HG02610 (cell line): ENCODE data around the gene DRP2.
"Not testable (repeated sequence)": the region's sequence is repeated elsewhere in the genome, so short reads cannot be mapped to it uniquely, and the experiment has no call there.

Experiments
- ATAC-seq: cut with Tn5 transposase; IDR thresholded peaks from one replicate; pipeline ENCODE4 v1.9.1; 2021; ENCODE audit warnings: mild to moderate bottlenecking, moderate library complexity; ENCODE audit not compliant: unreplicated experiment

The DRP2 gene, protein sequence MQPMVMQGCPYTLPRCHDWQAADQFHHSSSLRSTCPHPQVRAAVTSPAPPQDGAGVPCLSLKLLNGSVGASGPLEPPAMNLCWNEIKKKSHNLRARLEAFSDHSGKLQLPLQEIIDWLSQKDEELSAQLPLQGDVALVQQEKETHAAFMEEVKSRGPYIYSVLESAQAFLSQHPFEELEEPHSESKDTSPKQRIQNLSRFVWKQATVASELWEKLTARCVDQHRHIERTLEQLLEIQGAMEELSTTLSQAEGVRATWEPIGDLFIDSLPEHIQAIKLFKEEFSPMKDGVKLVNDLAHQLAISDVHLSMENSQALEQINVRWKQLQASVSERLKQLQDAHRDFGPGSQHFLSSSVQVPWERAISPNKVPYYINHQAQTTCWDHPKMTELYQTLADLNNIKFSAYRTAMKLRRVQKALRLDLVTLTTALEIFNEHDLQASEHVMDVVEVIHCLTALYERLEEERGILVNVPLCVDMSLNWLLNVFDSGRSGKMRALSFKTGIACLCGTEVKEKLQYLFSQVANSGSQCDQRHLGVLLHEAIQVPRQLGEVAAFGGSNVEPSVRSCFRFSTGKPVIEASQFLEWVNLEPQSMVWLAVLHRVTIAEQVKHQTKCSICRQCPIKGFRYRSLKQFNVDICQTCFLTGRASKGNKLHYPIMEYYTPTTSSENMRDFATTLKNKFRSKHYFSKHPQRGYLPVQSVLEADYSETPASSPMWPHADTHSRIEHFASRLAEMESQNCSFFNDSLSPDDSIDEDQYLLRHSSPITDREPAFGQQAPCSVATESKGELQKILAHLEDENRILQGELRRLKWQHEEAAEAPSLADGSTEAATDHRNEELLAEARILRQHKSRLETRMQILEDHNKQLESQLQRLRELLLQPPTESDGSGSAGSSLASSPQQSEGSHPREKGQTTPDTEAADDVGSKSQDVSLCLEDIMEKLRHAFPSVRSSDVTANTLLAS

DNA sequence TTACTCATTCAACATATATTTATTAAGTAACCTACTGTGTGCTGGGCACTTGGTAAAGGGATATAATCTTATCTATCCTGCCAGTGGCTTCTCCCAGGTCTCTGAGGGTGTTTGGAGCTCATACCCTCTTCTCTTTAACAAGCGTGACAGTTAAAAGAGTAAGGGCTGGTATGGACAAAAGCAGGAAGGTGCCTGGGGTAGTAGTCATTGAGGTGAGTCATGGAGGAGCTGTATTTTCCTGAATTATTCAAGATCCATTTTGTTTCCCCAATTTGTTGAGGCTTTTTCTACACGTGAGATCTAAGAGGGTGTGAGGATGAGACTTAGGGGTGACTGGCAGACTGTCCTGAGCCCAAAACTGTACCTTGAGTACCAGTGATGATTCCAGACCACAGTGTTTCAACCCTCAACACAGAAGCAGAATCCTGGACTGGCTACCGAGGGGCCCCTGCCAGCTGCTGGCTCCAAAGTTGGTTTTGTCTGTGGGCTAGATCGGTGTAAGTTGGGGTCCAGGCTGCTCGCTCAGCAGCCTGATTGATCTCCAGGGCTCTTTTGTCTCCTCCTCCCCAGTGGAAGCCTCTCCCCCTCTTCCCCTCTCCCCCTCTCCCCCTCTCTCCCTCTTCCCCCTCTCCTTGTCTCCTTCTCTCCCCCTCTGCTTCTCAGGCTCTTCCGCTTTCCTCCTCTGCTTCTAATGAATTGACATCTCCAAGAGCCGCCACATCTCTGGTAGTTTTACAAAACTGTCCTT is at the start of gene DRP2:
DRP2 (plus strand) TSS at position 671 of the 748 bp plus-strand sequence. CDS start 11,862 bp downstream, outside the sequence.
- ATAC-seq: no peak

DNA sequence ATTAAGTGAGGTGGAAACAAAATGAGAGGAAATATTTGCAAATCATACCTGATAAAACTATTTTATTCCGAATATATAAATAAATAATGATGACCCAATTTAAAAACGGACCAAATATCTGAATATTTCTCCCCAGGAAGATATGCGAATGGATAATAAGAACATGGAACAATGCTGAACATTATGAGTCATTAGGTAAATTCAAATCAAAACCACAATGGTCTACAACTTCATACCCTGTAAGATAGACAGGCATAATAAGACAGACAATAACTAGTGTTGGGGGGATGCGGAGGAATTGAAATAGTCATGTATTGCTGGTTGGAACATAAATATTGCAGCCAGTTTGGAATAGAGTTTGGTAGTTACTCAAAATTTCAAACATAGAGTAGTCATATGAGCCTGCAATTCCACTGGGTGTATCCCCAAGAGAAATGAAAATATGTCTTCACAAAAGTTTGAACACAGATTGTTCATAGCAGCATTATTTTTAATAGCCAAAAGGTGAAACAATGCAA is 47.6 kb upstream of the DRP2 start:
- no peak for ATAC-seq

DNA sequence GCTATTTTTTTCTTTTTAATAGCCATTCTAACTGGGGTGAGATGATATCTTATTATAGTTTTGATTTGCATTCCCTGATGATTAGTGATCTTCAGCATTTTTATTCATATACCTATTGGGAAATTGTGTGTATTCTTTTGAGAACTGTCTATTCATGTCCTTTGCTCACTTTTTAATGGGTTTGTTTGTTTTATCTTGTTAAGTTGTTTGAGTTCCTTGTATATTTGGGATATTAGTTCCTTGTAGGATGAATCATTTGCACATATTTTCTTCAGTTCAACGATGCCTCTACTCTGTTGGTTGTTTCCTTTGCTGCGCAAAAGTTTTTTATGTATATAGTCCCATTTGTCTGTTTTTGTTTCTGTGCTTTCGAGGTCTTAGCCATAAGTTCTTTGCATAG is 43.1 kb upstream of the DRP2 start:
- no peak for ATAC-seq

DNA sequence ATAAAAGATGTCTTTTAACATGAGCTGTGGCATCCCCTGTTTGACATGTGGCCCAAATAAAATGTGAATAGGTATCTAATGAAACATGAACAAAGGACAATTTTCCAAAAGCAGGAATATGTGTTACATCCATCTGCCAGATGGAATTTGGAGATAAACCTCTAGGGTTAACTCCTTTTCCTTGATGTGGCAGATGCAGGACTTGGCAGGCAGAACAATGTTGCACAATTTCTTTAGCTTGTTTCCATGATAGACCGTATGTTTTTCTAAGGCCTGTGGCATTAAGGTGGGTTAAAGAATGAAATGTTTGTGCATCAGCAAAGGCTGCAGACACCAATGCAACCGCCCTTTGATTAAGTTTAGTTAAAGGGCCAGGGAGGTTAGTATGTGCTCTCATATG is 34.7 kb upstream of the DRP2 start:
- ATAC-seq: not testable (repeated sequence)

DNA sequence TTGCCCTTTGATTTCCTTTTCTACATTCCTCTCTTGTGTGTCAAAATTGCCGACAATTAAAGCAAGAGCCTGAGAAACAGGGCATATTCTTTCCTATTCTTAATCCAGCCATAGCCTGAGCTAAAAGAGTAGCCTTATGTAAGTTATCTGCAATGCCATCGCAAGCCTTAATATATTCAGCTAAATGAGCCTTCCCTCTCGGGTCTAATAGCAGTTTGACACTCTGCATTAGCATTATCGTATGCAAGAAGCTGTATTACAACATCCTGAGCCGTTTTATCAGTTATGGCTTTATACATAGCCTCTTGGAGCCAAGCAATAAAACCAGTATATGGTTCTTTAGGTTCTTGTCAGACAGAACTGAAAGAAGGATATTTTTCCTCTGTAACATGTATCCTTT is 31.6 kb upstream of the DRP2 start:
- ATAC-seq: not testable (repeated sequence)

DNA sequence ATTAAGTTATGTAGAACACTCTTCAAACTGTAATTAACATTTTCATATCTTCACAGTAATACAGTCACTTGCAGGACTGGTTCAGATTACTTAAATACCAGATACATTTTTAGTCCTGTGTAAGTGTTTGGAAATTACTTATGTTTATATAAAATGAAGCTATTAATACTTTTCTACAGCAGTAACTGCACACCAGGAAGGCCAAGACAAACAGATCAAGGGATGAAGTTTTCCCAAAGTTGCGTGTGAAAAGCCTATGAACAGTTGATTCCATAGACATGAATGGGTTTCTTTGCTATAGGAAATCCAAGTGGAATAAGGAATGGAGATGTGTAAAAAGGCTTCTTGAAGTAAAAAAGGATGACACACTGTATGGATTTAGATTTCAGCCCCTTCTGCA is 28.9 kb upstream of the DRP2 start:
- ATAC-seq: no peak

DNA sequence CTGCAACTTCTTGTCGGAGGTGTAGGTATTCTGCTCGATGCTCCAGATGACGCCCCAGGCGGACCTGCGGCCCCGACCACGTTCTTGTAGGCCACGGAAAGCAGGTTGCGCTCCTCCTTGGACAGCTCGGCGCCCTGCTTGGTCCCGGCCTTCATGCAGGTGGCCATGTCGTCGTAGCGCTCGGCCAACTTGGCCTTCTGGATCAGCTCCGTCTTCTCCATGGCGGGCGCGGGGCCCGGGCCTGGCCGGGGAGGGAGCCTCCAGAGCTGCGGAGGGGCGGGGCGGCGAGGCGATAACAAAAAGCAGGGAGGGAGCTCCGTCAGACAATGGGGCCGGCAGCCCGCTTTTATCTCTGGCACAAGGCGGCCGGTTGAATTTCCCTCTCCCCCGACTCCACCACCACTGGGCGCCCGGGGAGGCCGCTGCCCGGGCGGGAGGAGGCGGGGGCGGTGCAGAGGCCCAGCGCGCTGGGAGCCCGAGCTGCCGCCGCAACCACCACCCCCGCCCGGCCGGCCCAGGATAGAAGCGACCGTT is 28.3 kb upstream of the DRP2 start:
- no peak for ATAC-seq

DNA sequence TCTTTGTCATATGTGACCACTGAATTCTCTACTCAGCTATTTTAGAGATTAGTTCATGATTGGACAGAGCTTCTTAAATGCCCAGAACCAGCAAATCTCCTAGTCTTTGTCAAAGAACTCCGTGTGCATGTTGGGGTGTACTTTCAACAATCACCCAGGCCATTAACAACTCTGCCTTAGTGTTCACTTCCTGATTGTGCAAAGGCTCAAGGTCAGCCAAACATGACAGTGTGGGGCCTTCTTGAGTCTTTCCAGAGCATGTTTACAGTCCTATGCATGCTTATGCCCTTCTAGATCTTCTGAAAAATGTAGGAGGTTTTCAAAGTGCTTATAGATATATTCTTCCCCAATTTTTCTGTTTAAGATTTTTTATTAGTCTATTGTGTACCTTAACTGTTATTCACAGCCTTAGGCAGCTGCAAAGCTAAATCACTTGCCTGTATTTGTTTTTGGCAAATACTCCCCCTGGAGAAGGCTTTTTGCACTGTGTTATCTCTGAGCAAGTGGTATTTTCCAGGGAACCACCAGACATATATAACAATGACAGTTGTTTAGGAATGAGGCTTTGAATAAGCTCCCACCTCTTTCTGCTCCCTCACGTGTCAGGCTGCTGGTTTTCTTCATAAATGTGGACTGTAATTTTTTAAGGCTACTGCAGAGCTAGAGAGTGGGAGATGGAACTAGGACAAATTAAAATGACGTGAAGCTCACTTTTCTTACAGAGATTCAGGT is 24.0 kb upstream of the DRP2 start:
- ATAC-seq: no peak

DNA sequence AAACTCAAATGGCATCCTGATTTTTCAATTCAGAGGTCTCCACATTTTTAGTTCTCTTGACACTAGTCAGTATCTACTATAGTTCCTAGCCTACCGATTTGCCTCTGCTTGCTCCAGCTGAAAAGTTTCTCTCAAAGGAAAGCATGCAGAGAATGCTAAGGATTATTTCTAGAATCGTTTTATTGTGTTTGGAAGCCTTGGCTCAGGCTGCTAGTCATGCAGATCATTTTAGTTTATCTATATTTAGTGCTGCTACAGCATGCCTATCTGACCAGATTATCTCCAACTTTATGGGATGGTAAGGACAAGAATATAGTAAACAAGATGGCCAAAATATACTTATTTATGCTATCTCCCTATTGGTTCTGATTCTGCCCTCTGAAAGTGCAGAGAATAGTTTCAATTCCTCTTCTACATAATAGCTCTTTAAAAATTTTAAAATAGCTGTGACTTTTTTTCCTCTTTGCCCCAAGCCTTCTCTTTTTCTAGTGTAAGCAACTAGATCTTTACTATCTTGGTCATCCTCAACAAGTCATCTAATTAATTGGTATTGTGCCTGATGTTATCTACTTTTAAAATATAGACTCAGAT is 15.7 kb upstream of the DRP2 start:
- ATAC-seq: no peak

DNA sequence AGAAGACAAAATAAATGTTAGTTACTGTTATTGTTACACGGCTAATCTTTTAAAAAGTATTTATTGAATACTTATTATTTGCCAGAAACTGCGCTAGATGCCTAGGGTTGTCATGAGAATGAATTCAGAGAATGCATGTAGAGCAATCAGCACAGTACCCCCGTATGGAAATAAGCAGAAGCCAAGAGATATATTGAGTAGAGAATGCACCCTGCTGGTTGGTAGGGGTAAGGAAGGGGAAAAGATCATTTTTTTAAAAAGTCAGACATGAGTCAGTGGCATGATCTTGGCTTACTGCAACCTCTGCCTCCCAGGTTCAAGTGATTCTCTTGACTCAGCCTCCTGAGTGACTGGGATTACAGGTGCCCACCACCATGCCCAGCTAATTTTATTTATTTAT is 13.1 kb upstream of the DRP2 start:
- peak; percentile 66 for ATAC-seq

DNA sequence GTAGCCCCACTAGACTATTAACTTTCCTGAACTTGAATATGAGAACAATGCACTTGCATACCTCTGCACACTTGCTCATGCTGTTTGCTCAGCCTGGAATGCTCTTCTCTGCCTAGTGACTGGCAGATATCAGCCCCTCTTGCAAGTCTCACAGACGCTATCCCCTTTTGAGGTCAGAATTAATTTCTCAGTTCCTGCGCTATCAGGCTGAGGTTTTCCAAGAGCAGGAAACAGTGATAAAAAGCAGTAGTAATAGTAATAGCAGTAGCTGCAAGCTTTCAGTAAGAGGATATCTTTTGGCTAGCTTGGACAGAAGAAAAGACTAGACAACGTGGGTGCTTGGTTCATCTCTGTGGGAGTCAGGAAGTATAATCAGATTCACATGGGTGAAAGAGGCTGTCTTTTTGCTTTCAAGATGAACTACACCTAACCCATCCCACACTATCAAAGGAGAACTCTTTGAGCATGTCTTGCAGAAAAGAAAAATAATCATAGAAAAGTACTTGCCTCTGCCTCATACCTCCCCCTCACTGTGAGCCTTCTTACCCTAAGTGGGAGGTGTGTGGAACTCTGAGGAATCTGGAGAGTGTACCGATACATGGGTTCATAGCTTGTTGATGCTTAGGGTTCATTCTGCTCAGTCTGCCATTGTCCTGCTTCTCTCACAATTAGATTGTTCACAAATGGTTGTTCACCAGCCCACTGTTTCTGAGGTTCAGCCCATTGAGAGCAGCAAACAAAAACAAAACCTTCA is 11.3 kb upstream of the DRP2 start:
- peak; percentile 78 for ATAC-seq

DNA sequence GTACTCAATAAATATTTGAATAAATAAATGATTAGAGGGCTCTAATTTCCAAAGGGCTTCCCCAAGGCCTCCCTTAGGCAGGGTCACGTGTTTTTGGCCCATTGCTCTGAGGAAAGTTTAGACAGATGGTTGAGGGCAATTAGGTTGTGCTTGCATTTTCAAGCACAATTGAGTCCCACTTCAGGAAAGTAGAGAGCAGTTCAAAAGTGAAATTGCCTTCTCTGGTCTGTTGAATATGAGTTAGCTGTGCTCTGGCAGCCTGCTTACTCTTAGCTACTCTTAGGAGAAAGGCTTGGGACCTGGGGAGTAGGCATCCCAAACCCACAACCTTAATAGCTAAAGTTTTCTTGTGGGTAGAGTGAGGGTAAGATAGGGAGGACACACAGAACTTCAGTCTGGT is 9.0 kb upstream of the DRP2 start:
- ATAC-seq: no peak

DNA sequence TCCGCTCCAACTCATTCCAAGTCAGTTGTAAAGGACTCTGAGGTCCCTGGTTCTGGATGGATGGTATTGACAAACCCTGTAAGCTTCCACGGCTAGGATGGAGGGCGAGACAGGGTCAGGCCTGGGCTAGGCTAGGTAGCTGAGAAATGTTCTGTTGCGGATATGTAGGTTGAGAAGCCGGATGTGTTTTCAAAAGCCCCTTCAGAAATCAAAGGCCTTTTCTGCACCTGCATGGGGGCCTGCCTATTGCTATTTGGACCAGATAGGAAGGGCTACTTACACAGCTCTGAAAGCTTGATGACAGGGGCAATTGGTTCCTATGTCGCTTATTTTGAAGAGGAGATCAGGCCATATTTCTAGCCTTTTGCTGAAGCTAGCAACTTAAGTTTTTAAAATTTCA is 1.9 kb upstream of the DRP2 start:
- ATAC-seq: no peak

DNA sequence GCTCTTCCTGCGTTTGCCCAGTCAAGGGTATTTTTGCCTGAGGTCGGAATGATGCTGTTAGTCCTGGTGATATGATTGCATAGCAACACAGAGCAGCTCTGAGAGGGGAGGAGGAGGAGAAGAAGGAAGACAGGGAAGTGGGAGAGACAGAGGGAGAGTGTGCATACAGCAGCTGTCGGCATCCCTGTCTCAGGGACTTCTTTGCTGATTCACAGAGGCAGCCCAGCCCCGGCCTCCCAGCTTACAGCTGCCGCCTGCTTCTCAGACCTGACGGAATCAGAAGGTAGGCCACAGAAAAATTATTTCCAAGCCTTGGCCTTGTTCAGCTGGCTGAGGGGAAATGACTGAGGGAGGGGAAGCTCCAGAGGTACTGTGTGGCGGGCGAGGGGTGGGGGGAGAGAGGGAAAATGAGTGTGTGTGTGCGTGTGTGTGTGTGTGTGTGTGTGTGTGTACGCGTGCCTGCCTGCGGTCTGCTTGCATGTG is 319 bp downstream of the DRP2 start:
- no peak for ATAC-seq

DNA sequence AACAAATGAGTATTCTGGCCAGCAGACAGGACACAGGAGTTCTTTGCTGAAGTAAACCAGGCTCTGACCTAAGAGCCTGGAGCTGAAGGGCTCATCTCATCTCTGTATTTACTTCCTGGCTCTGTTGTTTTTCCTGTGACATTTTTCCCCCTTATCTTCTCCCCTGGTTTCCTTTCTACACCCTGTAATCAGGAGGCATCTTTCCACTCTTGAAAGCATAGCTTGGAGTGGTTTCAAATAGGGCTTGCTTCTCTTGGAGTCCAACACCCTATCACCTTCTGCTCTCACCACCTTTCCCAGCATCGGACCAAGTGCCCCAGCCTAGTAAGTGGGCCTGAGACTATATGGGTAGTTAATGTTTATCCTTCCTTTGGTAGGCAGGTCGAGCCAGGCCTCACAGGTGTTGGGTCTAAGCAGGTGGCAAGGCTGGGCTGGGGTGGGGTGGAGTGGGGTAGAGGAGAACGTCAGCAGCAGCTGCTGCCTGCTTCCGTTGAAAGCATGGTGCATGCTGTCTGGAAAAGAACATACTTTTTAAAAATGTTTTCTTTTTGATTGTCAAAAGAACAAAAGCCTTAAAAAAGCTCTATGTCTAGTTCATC is 1.2 kb downstream of the DRP2 start:
- no peak for ATAC-seq

DNA sequence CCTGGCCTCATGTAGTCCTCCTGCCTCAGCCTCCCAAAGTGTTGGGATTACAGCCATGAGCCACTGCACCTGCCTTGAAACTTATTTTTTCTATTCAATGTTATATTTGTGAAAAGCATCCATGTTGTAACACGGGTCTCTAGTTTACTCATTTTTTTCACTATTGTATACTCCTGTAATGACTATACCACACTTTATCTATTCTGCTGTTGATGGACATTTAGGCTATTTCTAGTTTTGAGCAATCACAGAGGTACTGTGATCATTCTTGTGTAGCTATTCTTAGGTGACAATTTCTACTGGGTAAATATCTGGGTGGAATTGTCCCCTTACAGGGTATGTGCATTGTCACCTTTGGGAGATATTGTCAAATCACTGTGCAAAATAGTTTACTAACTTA is 3.6 kb downstream of the DRP2 start:
- ATAC-seq: peak; percentile 88

DNA sequence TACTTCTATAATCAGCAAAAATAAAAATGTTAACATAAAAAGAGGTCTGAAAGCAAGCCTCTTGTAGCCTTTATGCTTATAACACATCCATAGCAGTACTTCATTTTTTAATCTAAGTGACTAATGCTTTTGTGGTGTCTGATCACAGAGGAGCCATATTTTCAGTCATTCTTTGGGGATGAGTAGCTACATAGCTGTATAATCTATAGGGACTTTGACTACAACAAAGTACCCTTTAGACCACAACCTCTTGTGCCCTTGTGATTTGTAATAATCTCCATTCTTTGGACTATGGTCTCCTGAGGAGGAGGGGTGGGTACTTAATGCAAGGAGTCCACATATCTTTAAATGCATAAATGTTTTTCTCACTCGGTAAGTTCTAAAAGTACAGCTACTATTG is 9.6 kb downstream of the DRP2 start:
- no peak for ATAC-seq

DNA sequence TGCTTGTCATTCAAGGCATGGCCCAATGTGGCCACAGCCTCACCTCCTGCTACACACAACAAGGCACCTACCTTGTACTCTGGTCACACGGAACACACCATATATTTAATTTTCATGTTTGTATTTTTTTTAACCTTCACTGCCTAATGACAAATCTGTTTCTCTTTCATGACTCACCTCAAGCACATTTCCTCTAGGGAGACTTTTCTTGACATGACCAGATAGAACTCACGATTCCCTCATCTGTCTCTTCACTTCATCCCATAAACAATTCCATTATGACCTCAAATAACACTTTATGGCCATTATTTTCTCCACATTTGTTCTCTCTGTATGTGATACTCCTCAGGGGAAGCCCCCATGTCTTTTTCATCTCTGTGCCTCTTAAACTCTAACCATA is 11.1 kb downstream of the DRP2 start:
- ATAC-seq: no peak
